K562 (cell line): ENCODE data around the gene USP35.

Source experiments
- ARNT ChIP-seq, 2 experiments: fragments of 450-650 bp; IDR thresholded peaks; 2 replicates each; pipeline ENCODE4 v1.6.1; 2016; ENCODE audit warnings: mild to moderate bottlenecking in 1 of 2
- E2F4 ChIP-seq: sonication (generic); formaldehyde crosslinking; IDR thresholded peaks from 2 replicates; pipeline ENCODE4 v1.8.0; 2022; ENCODE audit warnings: mild to moderate bottlenecking, low read depth, missing genetic modification reagents
- EZH2 ChIP-seq: IDR thresholded peaks from 2 replicates; pipeline ENCODE4 v1.6.1; 2012; ENCODE audit warnings: low read depth, mild to moderate bottlenecking, inconsistent platforms, low read length, borderline replicate concordance
- JUNB ChIP-seq: fragments of 450-650 bp; formaldehyde crosslinking; conservative IDR thresholded peaks from 2 replicates; pipeline ENCODE4 v1.4.0; 2020; ENCODE audit warnings: mild to moderate bottlenecking
- NONO ChIP-seq, 2 experiments: fragments of 200-400 bp in 1 of 2; fragments of 450-650 bp in 1 of 2; formaldehyde crosslinking in 1 of 2; IDR thresholded peaks; 2 replicates each; pipeline ENCODE4 v1.6.1; 2017; ENCODE audit warnings: low read depth in 2 of 2, mild to moderate bottlenecking in 2 of 2, moderate library complexity in 2 of 2, low read length in 1 of 2
- ZBTB40 ChIP-seq, 2 experiments: fragments of 450-650 bp in 1 of 2; sonication (generic) in 1 of 2; formaldehyde crosslinking in 1 of 2; IDR thresholded peaks; 2 replicates each; pipeline versions ENCODE4 v1.7.1 to v1.9.0; 2016 to 2022; ENCODE audit warnings: inconsistent platforms in 1 of 2, mild to moderate bottlenecking in 1 of 2, missing genetic modification reagents in 1 of 2

GRCh38 chr11:78244546-78245255 is 56.0 kb downstream of the USP35 start:
- no peak for TF ChIP-seq ARNT (IDR thresholded peaks at IDR 0.05)
- TF ChIP-seq E2F4 = no peak
- TF ChIP-seq ZBTB40 (IDR thresholded peaks at IDR 0.05) = no peak
- no peak for TF ChIP-seq ZBTB40 (CRISPR knock-in tag; IDR thresholded peaks at IDR 0.05)
- no peak for TF ChIP-seq EZH2
- TF ChIP-seq NONO (IDR thresholded peaks at IDR 0.05; ENCODE audit: low read depth in 2 of 2, low read length in 1 of 2) = no peak
- TF ChIP-seq JUNB (CRISPR knock-in tag) = no peak
